ENCODE measurements around the gene COPG2.

The COPG2 gene

DNA sequence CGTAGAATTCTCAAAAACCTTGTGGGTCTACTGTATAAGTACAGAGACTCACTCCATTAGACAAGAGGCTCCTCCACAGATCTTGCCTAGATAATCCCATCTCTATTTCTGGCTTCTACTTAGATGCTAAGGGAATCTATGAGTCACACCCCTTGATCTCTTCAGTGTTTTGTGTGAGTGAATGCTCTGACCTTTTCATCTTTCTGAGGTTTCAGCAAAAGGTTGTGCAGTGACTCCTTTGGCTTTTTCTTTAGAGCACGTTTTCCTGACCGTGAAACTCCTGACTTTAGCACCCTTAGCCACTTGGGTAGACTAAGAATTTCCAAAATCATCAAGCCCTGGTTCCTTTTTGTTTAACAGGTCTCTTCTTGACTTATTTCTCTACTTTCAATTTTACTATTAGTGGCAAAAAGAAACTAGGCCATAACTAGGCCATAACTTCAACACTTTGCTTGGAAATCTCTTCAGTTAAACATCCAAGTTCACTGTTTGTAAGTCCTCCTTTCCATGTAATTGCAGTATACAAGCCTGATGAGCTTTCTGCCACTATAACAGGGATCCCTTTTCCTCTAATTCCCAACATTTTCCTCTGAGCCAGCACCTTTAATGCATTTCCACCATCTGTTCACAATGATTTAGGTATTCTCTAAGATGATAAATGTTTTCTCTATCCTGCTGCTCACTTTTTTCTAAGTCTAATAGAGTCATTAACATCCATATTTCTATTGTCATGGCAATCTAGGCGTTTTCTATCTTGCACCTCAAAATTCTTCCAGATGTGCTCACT is 19.4 kb downstream of the COPG2 start:
- TF ChIP-seq EZH2phosphoT487 (conservative IDR thresholded peaks at IDR 0.05; ENCODE audit: low read length) = no peak
- TF ChIP-seq, protein P1, sequence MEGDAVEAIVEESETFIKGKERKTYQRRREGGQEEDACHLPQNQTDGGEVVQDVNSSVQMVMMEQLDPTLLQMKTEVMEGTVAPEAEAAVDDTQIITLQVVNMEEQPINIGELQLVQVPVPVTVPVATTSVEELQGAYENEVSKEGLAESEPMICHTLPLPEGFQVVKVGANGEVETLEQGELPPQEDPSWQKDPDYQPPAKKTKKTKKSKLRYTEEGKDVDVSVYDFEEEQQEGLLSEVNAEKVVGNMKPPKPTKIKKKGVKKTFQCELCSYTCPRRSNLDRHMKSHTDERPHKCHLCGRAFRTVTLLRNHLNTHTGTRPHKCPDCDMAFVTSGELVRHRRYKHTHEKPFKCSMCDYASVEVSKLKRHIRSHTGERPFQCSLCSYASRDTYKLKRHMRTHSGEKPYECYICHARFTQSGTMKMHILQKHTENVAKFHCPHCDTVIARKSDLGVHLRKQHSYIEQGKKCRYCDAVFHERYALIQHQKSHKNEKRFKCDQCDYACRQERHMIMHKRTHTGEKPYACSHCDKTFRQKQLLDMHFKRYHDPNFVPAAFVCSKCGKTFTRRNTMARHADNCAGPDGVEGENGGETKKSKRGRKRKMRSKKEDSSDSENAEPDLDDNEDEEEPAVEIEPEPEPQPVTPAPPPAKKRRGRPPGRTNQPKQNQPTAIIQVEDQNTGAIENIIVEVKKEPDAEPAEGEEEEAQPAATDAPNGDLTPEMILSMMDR (IDR thresholded peaks at IDR 0.05; ENCODE audit: insufficient read depth, low read length, poor library complexity, severe bottlenecking) = no peak
- no peaks in the 10 kb centered on the region for H3F3A ChIP-seq (ENCODE audit: insufficient read depth)
- H3K4me2 ChIP-seq (ENCODE audit: low read depth, low read length, poor library complexity, severe bottlenecking) = no peak overlapping the region
- no peaks in the 10 kb centered on the region for H3K9me2 ChIP-seq (replicated peaks; ENCODE audit: insufficient read depth, low read length)
- H3K27ac ChIP-seq (ENCODE audit: low read depth, low read length) = no peak overlapping the region
- H3K9me3 ChIP-seq (ENCODE audit: insufficient read depth, low read length) = no peaks in the 10 kb centered on the region
- H4K20me1 ChIP-seq (ENCODE audit: low read depth, low read length) = no peaks in the 10 kb centered on the region
- no peak overlapping the region for H3K4me3 ChIP-seq (ENCODE audit: insufficient read depth, low read length, poor library complexity, severe bottlenecking)
- H3K9ac ChIP-seq (ENCODE audit: low read length) = no peak overlapping the region
- H3K79me2 ChIP-seq (ENCODE audit: insufficient read depth, low read length) = no peaks in the 10 kb centered on the region
- H2AFZ ChIP-seq (ENCODE audit: low read depth, low read length, severe bottlenecking) = no peak overlapping the region
- peaks cover 20% of the 10 kb centered on the region; the same call in 1 of the 2 replicates for H3K36me3 ChIP-seq (ENCODE audit: low read length)
- H3K27me3 ChIP-seq (ENCODE audit: low read length) = no peaks in the 10 kb centered on the region

DNA sequence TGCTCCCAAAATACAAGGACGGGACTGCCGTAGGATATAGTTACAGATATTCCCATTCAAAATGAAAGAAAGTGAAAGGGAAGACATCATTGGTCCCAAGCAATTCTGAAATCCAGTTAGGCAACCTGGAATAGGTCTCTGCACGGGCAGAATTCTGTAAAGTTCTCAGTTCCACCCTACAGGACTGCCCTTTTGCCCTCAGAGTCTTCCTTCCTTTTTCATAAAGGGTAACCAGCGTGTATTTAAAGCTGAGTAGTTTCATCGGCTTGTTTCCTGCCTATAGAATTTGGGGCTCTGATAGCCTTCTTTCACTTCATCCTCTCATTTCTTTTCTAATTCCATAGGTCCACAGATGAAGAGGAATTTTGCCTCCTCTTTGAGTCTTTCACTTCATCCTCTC is 20.0 kb downstream of the COPG2 start:
- H3K27ac ChIP-seq (ENCODE audit: low read depth, low read length) = no peak overlapping the region
- H2AFZ ChIP-seq (ENCODE audit: low read depth, low read length, severe bottlenecking) = no peak overlapping the region
- no peaks in the 10 kb centered on the region for H3K27me3 ChIP-seq (ENCODE audit: low read length)
- no peaks in the 10 kb centered on the region for H4K20me1 ChIP-seq (ENCODE audit: low read depth, low read length)
- no peak overlapping the region for H3K4me3 ChIP-seq (ENCODE audit: insufficient read depth, low read length, poor library complexity, severe bottlenecking)
- H3F3A ChIP-seq (ENCODE audit: insufficient read depth) = no peaks in the 10 kb centered on the region
- no peaks in the 10 kb centered on the region for H3K9me2 ChIP-seq (replicated peaks; ENCODE audit: insufficient read depth, low read length)
- peaks cover 20% of the 10 kb centered on the region; the same call in 1 of the 2 replicates for H3K36me3 ChIP-seq (ENCODE audit: low read length)
- no peak overlapping the region for H3K4me2 ChIP-seq (ENCODE audit: low read depth, low read length, poor library complexity, severe bottlenecking)
- H3K9ac ChIP-seq (ENCODE audit: low read length) = no peak overlapping the region
- TF ChIP-seq, protein P1 (IDR thresholded peaks at IDR 0.05; ENCODE audit: insufficient read depth, low read length, poor library complexity, severe bottlenecking) = no peak
- no peak for TF ChIP-seq EZH2phosphoT487 (conservative IDR thresholded peaks at IDR 0.05; ENCODE audit: low read length)
- no peaks in the 10 kb centered on the region for H3K79me2 ChIP-seq (ENCODE audit: insufficient read depth, low read length)
- H3K9me3 ChIP-seq (ENCODE audit: insufficient read depth, low read length) = no peaks in the 10 kb centered on the region

DNA sequence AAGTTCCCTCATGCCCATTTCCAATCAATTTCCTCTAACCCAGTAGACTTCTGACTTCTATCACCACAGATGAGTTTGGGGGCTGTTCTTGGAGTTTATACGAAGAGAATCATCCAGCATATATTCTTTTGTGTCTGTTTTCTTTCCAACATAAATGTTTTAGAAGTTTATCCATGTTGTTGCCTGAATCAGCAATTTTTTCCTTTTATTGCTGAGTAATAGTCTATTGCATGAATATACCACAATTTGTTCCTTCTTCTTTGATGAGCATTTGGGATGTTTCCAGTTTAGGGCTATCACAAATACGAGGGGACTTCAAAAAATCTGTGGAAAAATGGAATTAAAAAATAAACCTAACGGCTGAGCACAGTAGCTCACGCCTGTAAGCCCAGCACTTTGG is 26.2 kb downstream of the COPG2 start:
- no peaks in the 10 kb centered on the region for H3F3A ChIP-seq (ENCODE audit: insufficient read depth)
- H3K9me3 ChIP-seq (ENCODE audit: insufficient read depth, low read length) = no peaks in the 10 kb centered on the region
- TF ChIP-seq EZH2phosphoT487 (conservative IDR thresholded peaks at IDR 0.05; ENCODE audit: low read length) = no peak
- TF ChIP-seq, protein P1 (IDR thresholded peaks at IDR 0.05; ENCODE audit: insufficient read depth, low read length, poor library complexity, severe bottlenecking) = no peak
- no peak overlapping the region for H3K4me3 ChIP-seq (ENCODE audit: insufficient read depth, low read length, poor library complexity, severe bottlenecking)
- H3K9ac ChIP-seq (ENCODE audit: low read length) = no peak overlapping the region
- H3K79me2 ChIP-seq (ENCODE audit: insufficient read depth, low read length) = no peaks in the 10 kb centered on the region
- H3K27me3 ChIP-seq (ENCODE audit: low read length) = no peaks in the 10 kb centered on the region
- H3K4me2 ChIP-seq (ENCODE audit: low read depth, low read length, poor library complexity, severe bottlenecking) = no peak overlapping the region
- no peaks in the 10 kb centered on the region for H3K9me2 ChIP-seq (replicated peaks; ENCODE audit: insufficient read depth, low read length)
- H3K27ac ChIP-seq (ENCODE audit: low read depth, low read length) = no peak overlapping the region
- H3K36me3 ChIP-seq (ENCODE audit: low read length) = peaks cover 13% of the 10 kb centered on the region; the same call in 1 of the 2 replicates
- no peaks in the 10 kb centered on the region for H4K20me1 ChIP-seq (ENCODE audit: low read depth, low read length)
- H2AFZ ChIP-seq (ENCODE audit: low read depth, low read length, severe bottlenecking) = no peak overlapping the region
